AG09309 (cell line): ENCODE measurements around the gene AAK1.

Source experiments
- DNase-seq: peaks from one replicate; pipeline ENCODE4 v3.0.0-alpha.2; 2010; ENCODE audit warnings: low read depth
- H3K4me3 ChIP-seq: 2 replicates; pipeline ENCODE4 v1.5.1; 2011; ENCODE audit warnings: mild to moderate bottlenecking, low read depth, low read length, moderate library complexity; ENCODE audit not compliant: control insufficient read depth
- CTCF ChIP-seq: IDR thresholded peaks from 2 replicates; pipeline ENCODE4 v1.5.1; 2011; ENCODE audit warnings: mild to moderate bottlenecking, low read depth, low read length, inconsistent platforms; ENCODE audit not compliant: insufficient read depth, control insufficient read depth; ENCODE audit errors: missing control alignments

AAK1 gene

GRCh38 chr2:69438580-69438979 lies 205.0 kb downstream of the AAK1 start:
- H3K4me3 ChIP-seq, result no peak overlapping the region
- TF ChIP-seq CTCF, result no peak
- no peak for DNase-seq

GRCh38 chr2:69437751-69438154 lies 205.8 kb downstream of the AAK1 start:
- DNase-seq, result no peak
- H3K4me3 ChIP-seq, result peak overlapping the region; percentile 93
- no peak for TF ChIP-seq CTCF

- peak; percentile 88 for DNase-seq
- TF ChIP-seq CTCF, result peak; percentile 70
- peak within 1 kb of the TSS; percentile 93 for H3K4me3 ChIP-seq
These were observed 206.4 kb downstream of the AAK1 start, which contains the start of gene NFU1 for GRCh38 chr2:69436938-69437750. TSS of gene NFU1 (minus strand) at chr2:69437435. CDS start at chr2:69437422, 13 bp downstream.

- TF ChIP-seq CTCF, result no peak
- peak overlapping the region; percentile 93 for H3K4me3 ChIP-seq
- DNase-seq, result no peak
These were observed 207.0 kb downstream of the AAK1 start for GRCh38 chr2:69436596-69436937.

GRCh38 chr2:69434753-69435152 lies 208.8 kb downstream of the AAK1 start:
- H3K4me3 ChIP-seq, result no peak overlapping the region
- DNase-seq, result no peak
- TF ChIP-seq CTCF, result no peak

- TF ChIP-seq CTCF, result no peak
These were observed 213.9 kb downstream of the AAK1 start for GRCh38 chr2:69429491-69430183.

More at GRCh38 chr2:69429491-69430183, 213.9 kb downstream of the AAK1 start:
- no peak overlapping the region for H3K4me3 ChIP-seq
- no peak for DNase-seq
